ENCODE results near the gene DPP4.

The DPP4 gene

GRCh38 chr2:162021516-162022058, 52.4 kb downstream of the DPP4 start:
- Histone ChIP-seq H3K9ac (ENCODE audit: low read length) (no peak overlapping the region), H3K4me3 (ENCODE audit: low read length) (no peak overlapping the region), H3K4me1 (ENCODE audit: control insufficient read depth, insufficient read depth, low read length) (peaks cover 3% of the 10 kb centered on the region), H3K27ac (ENCODE audit: low read depth, low read length) (no peak overlapping the region), H3K36me3 (ENCODE audit: control insufficient read depth, insufficient read depth, low read length) (no peaks in the 10 kb centered on the region), H3K27me3 (ENCODE audit: control insufficient read depth, insufficient read depth, low read length) (no peaks in the 10 kb centered on the region)

GRCh38 chr2:162018530-162018929, 55.5 kb downstream of the DPP4 start:
- H3K9ac ChIP-seq (ENCODE audit: low read length) = no peak overlapping the region
- peaks cover 2% of the 10 kb centered on the region for H3K36me3 ChIP-seq (ENCODE audit: control insufficient read depth, insufficient read depth, low read length)
- H3K27me3 ChIP-seq (ENCODE audit: control insufficient read depth, insufficient read depth, low read length) = no peaks in the 10 kb centered on the region
- H3K27ac ChIP-seq (ENCODE audit: low read depth, low read length) = no peak overlapping the region
- H3K4me3 ChIP-seq (ENCODE audit: low read length) = no peak overlapping the region
- H3K4me1 ChIP-seq (ENCODE audit: control insufficient read depth, insufficient read depth, low read length) = no peaks in the 10 kb centered on the region

GRCh38 chr2:162017233-162017632, 56.8 kb downstream of the DPP4 start:
- Histone ChIP-seq H3K36me3 (ENCODE audit: control insufficient read depth, insufficient read depth, low read length) (peaks cover 2% of the 10 kb centered on the region), H3K27ac (ENCODE audit: low read depth, low read length) (no peak overlapping the region), H3K27me3 (ENCODE audit: control insufficient read depth, insufficient read depth, low read length) (no peaks in the 10 kb centered on the region), H3K9ac (ENCODE audit: low read length) (no peak overlapping the region), H3K4me3 (ENCODE audit: low read length) (no peak overlapping the region), H3K4me1 (ENCODE audit: control insufficient read depth, insufficient read depth, low read length) (no peaks in the 10 kb centered on the region)

- Histone ChIP-seq H3K36me3 (ENCODE audit: control insufficient read depth, insufficient read depth, low read length) (peaks cover 2% of the 10 kb centered on the region), H3K27ac (ENCODE audit: low read depth, low read length) (no peak overlapping the region), H3K27me3 (ENCODE audit: control insufficient read depth, insufficient read depth, low read length) (no peaks in the 10 kb centered on the region), H3K4me1 (ENCODE audit: control insufficient read depth, insufficient read depth, low read length) (no peaks in the 10 kb centered on the region), H3K4me3 (ENCODE audit: low read length) (no peak overlapping the region), H3K9ac (ENCODE audit: low read length) (no peak overlapping the region)
These were observed 57.9 kb downstream of the DPP4 start for GRCh38 chr2:162016080-162016479.

DNA sequence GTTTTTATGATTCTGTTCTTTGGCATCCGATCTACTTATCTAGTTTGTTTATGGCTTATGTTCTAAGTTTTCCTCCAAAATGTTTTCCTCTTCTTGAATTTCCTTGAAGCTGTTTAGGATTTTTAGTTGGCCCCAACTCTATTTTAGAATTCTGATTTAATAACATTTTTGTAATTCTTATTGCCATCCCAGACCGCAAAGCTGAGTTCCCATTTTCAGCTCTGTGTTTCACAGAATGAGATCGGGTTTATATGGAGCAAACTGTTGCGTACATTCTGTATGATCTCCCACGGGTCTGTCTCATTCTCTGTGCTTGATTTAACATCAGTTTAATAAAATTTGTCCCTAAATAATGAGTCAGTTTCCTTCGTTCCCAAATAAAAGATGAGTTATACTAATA, 59.3 kb downstream of the DPP4 start:
- Histone ChIP-seq H3K27ac (ENCODE audit: low read depth, low read length) (no peak overlapping the region), H3K4me3 (ENCODE audit: low read length) (no peak overlapping the region), H3K9ac (ENCODE audit: low read length) (no peak overlapping the region), H3K36me3 (ENCODE audit: control insufficient read depth, insufficient read depth, low read length) (peaks cover 2% of the 10 kb centered on the region), H3K4me1 (ENCODE audit: control insufficient read depth, insufficient read depth, low read length) (no peaks in the 10 kb centered on the region), H3K27me3 (ENCODE audit: control insufficient read depth, insufficient read depth, low read length) (no peaks in the 10 kb centered on the region)

- Histone ChIP-seq H3K4me3 (ENCODE audit: low read length) (no peak overlapping the region), H3K36me3 (ENCODE audit: control insufficient read depth, insufficient read depth, low read length) (peaks cover 2% of the 10 kb centered on the region), H3K27ac (ENCODE audit: low read depth, low read length) (no peak overlapping the region), H3K9ac (ENCODE audit: low read length) (no peak overlapping the region), H3K27me3 (ENCODE audit: control insufficient read depth, insufficient read depth, low read length) (no peaks in the 10 kb centered on the region), H3K4me1 (ENCODE audit: control insufficient read depth, insufficient read depth, low read length) (no peaks in the 10 kb centered on the region)
These were observed 60.2 kb downstream of the DPP4 start for GRCh38 chr2:162013514-162014475.

- H3K27me3 ChIP-seq (ENCODE audit: control insufficient read depth, insufficient read depth, low read length) = no peaks in the 10 kb centered on the region
- H3K9ac ChIP-seq (ENCODE audit: low read length) = no peak overlapping the region
- H3K27ac ChIP-seq (ENCODE audit: low read depth, low read length) = no peak overlapping the region
- H3K36me3 ChIP-seq (ENCODE audit: control insufficient read depth, insufficient read depth, low read length) = peaks cover 2% of the 10 kb centered on the region
- H3K4me3 ChIP-seq (ENCODE audit: low read length) = no peak overlapping the region
- no peaks in the 10 kb centered on the region for H3K4me1 ChIP-seq (ENCODE audit: control insufficient read depth, insufficient read depth, low read length)
These were observed 61.4 kb downstream of the DPP4 start for GRCh38 chr2:162012565-162013058.

GRCh38 chr2:162011706-162012564, 62.1 kb downstream of the DPP4 start:
- no peaks in the 10 kb centered on the region for H3K4me1 ChIP-seq (ENCODE audit: control insufficient read depth, insufficient read depth, low read length)
- H3K36me3 ChIP-seq (ENCODE audit: control insufficient read depth, insufficient read depth, low read length) = peaks cover 2% of the 10 kb centered on the region
- H3K9ac ChIP-seq (ENCODE audit: low read length) = no peak overlapping the region
- H3K27ac ChIP-seq (ENCODE audit: low read depth, low read length) = no peak overlapping the region
- no peak overlapping the region for H3K4me3 ChIP-seq (ENCODE audit: low read length)
- no peaks in the 10 kb centered on the region for H3K27me3 ChIP-seq (ENCODE audit: control insufficient read depth, insufficient read depth, low read length)

GRCh38 chr2:162009543-162009942, 64.5 kb downstream of the DPP4 start:
- no peak overlapping the region for H3K4me3 ChIP-seq (ENCODE audit: low read length)
- H3K27me3 ChIP-seq (ENCODE audit: control insufficient read depth, insufficient read depth, low read length) = no peaks in the 10 kb centered on the region
- H3K4me1 ChIP-seq (ENCODE audit: control insufficient read depth, insufficient read depth, low read length) = no peaks in the 10 kb centered on the region
- H3K27ac ChIP-seq (ENCODE audit: low read depth, low read length) = no peak overlapping the region
- no peaks in the 10 kb centered on the region for H3K36me3 ChIP-seq (ENCODE audit: control insufficient read depth, insufficient read depth, low read length)
- H3K9ac ChIP-seq (ENCODE audit: low read length) = no peak overlapping the region

- Histone ChIP-seq H3K36me3 (ENCODE audit: control insufficient read depth, insufficient read depth, low read length) (no peaks in the 10 kb centered on the region), H3K27ac (ENCODE audit: low read depth, low read length) (no peak overlapping the region), H3K27me3 (ENCODE audit: control insufficient read depth, insufficient read depth, low read length) (no peaks in the 10 kb centered on the region), H3K4me1 (ENCODE audit: control insufficient read depth, insufficient read depth, low read length) (no peaks in the 10 kb centered on the region), H3K4me3 (ENCODE audit: low read length) (no peak overlapping the region), H3K9ac (ENCODE audit: low read length) (no peak overlapping the region)
These were observed 66.5 kb downstream of the DPP4 start for GRCh38 chr2:162007447-162008040.

DNA sequence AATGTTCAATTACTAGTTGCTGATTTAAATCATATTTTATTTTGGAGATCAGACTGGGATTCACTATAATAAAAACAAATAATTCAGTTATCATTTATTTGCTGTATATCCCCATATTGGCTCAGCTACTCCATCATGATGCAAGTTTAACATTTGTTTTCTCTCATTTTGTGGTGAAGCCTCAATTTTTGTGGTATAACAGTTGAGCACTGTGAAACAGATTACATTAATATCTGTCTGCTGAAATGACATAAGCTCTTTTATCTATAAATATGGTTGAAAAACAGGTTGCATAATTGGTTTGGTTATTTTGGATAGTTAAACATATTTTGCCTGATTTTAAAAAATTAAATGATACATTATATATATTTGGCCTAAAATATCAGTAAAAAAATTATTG, 67.7 kb downstream of the DPP4 start:
- no peaks in the 10 kb centered on the region for H3K4me1 ChIP-seq (ENCODE audit: control insufficient read depth, insufficient read depth, low read length)
- no peak overlapping the region for H3K27ac ChIP-seq (ENCODE audit: low read depth, low read length)
- H3K4me3 ChIP-seq (ENCODE audit: low read length) = no peak overlapping the region
- H3K27me3 ChIP-seq (ENCODE audit: control insufficient read depth, insufficient read depth, low read length) = no peaks in the 10 kb centered on the region
- no peak overlapping the region for H3K9ac ChIP-seq (ENCODE audit: low read length)
- no peaks in the 10 kb centered on the region for H3K36me3 ChIP-seq (ENCODE audit: control insufficient read depth, insufficient read depth, low read length)

DNA sequence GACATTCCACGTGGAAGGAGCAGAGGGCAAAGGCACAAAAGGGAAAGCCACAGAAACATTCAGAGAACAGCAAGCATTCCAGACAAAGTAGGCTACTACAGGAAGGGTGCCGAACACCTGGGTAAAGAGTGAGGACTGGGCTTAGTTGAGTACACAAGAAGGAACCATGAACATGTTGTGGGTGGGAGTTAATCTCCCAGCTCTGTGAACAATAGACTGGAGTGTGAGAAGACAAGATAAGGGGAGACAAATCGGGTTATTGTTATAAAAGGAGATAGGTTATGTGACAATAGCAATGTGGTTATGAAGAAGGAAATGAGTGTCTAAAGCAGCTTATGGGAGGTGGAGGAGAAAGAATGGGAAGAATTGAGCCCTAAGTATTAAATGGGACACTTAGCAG, 70.0 kb downstream of the DPP4 start:
- no peaks in the 10 kb centered on the region for H3K4me1 ChIP-seq (ENCODE audit: control insufficient read depth, insufficient read depth, low read length)
- no peaks in the 10 kb centered on the region for H3K36me3 ChIP-seq (ENCODE audit: control insufficient read depth, insufficient read depth, low read length)
- H3K9ac ChIP-seq (ENCODE audit: low read length) = no peak overlapping the region
- no peaks in the 10 kb centered on the region for H3K27me3 ChIP-seq (ENCODE audit: control insufficient read depth, insufficient read depth, low read length)
- H3K27ac ChIP-seq (ENCODE audit: low read depth, low read length) = no peak overlapping the region
- H3K4me3 ChIP-seq (ENCODE audit: low read length) = no peak overlapping the region

All from rectal smooth muscle tissue (tissue), 1 donor.